ENCODE results near the gene ZNF428. TPM values are rescaled to one million over a fixed set of nuclear protein-coding genes. Genes with fewer than 3 reads are reported as not detected.

The ZNF428 gene
- total RNA-seq (2014; rRNA removed) (46.8 and 54.0 TPM in 2 replicates), Bru-seq, nascent RNA (percentile 58 among the genes with signal in this experiment), BruChase-seq, experiment 1, labeled RNA remaining after a 6-hour chase (percentile 59 among the genes with signal in this experiment), BruChase-seq, experiment 2, labeled RNA remaining after a 2-hour chase (percentile 64 among the genes with signal in this experiment)
- long read RNA-seq, transcript ZNF428-201 (3 exons, 1,412 nt): major isoform, 44 of 63 reads
- long read RNA-seq, partial matches to known transcripts: 14 of 63 reads
- long read RNA-seq, other reads (novel, unspliced or antisense): 4 of 63 reads

- Histone ChIP-seq H3K36me3 (ENCODE audit: low read depth, low read length) (no peaks in the 10 kb centered on the region), H4K20me1 (ENCODE audit: low read length) (no peaks in the 10 kb centered on the region), H3K9ac (ENCODE audit: low read length) (peak within 1 kb of the TSS; percentile 80), H3K4me1 (ENCODE audit: insufficient read depth, low read length) (peaks cover 13% of the 10 kb centered on the region), H2AFZ (ENCODE audit: low read length) (peak within 1 kb of the TSS; percentile 95), H3F3A (ENCODE audit: low read length, unreplicated experiment) (no peaks in the 10 kb centered on the region), H3K9me3 (ENCODE audit: low read length) (no peaks in the 10 kb centered on the region), H3K9me2 (replicated peaks; ENCODE audit: low read length) (no peaks in the 10 kb centered on the region), H3K27me3 (ENCODE audit: low read length) (no peaks in the 10 kb centered on the region), H3K79me2 (ENCODE audit: low read length) (peaks cover 18% of the 10 kb centered on the region), H3K27ac (ENCODE audit: low read length) (peak within 1 kb of the TSS; percentile 33; the same call in 1 of the 2 replicates), H3K4me3 (ENCODE audit: low read length) (peak within 1 kb of the TSS; percentile 78), H3K4me2 (ENCODE audit: low read length) (peak within 1 kb of the TSS; percentile 93)
- DNase-seq (peak; percentile 74), ATAC-seq (peak; percentile 97)
- intact Hi-C loops (cut with micrococcal nuclease): no loop called here
- CTCF ChIA-PET: no interaction called here
- TF ChIP-seq EZH2 (IDR thresholded peaks at IDR 0.05; ENCODE audit: low read length, unreplicated experiment) (no peak), EZH2phosphoT487 (IDR thresholded peaks at IDR 0.05; ENCODE audit: borderline replicate concordance, low read length) (no peak), CTCF (conservative IDR thresholded peaks at IDR 0.05; ENCODE audit: low read depth, low read length) (no peak)
- no TSS peak for BruUV-seq (replicated peaks)
- POLR2A ChIA-PET (ENCODE audit: unreplicated experiment): no interaction called here
Measured at GRCh38 chr19:43619262-43620060, at the start of gene ZNF428. Gene ZNF428, minus strand, starts transcription at chr19:43619629. Its CDS starts 5,325 bp downstream, at chr19:43614304.

- BruUV-seq (replicated peaks): no TSS peak
- Histone ChIP-seq H2AFZ (ENCODE audit: low read length) (no peak overlapping the region), H4K20me1 (ENCODE audit: low read length) (peaks cover 28% of the 10 kb centered on the region), H3K9me2 (replicated peaks; ENCODE audit: low read length) (no peaks in the 10 kb centered on the region), H3K4me1 (ENCODE audit: insufficient read depth, low read length) (peaks cover 9% of the 10 kb centered on the region; the same call in 1 of the 2 replicates), H3K4me3 (ENCODE audit: low read length) (peak overlapping the region; percentile 99), H3F3A (ENCODE audit: low read length, unreplicated experiment) (no peaks in the 10 kb centered on the region), H3K4me2 (ENCODE audit: low read length) (peak overlapping the region; percentile 93), H3K9ac (ENCODE audit: low read length) (peak overlapping the region; percentile 90), H3K79me2 (ENCODE audit: low read length) (peaks cover 38% of the 10 kb centered on the region), H3K36me3 (ENCODE audit: low read depth, low read length) (peaks cover 33% of the 10 kb centered on the region), H3K27ac (ENCODE audit: low read length) (peak overlapping the region; percentile 91), H3K27me3 (ENCODE audit: low read length) (no peaks in the 10 kb centered on the region), H3K9me3 (ENCODE audit: low read length) (no peaks in the 10 kb centered on the region)
- POLR2A ChIA-PET (ENCODE audit: unreplicated experiment): interaction anchor here (0.6 to 1.1 kb wide), 16 partner anchors 22 to 1425 kb away, joined by 3 to 23 read pairs (median 4); partner anchors contain the start of genes IRGQ, SMG9, ZNF575 and ZNF576
- ATAC-seq (peak; percentile 83), DNase-seq (peak; percentile 98)
- CTCF ChIA-PET: interaction anchor here (0.5 to 1.1 kb wide), 15 partner anchors 10 to 141 kb away, joined by 3 to 11 read pairs (median 5); no protein-coding TSS in a partner anchor
- TF ChIP-seq CTCF (conservative IDR thresholded peaks at IDR 0.05; ENCODE audit: low read depth, low read length) (no peak), EZH2phosphoT487 (IDR thresholded peaks at IDR 0.05; ENCODE audit: borderline replicate concordance, low read length) (no peak), EZH2 (IDR thresholded peaks at IDR 0.05; ENCODE audit: low read length, unreplicated experiment) (no peak)
- intact Hi-C loops (cut with micrococcal nuclease): loop anchor here (2.0 to 5.0 kb wide), 2 partner anchors 32 to 74 kb away; no protein-coding TSS in a partner anchor
Measured at GRCh38 chr19:43668406-43669109, 49.1 kb upstream of the ZNF428 start.
